ENCODE measurements around the gene PHETA1. TPM values are rescaled to one million over a fixed set of nuclear protein-coding genes. Genes with fewer than 3 reads are reported as not detected.
"Not testable (repeated sequence)": the region's sequence is repeated elsewhere in the genome, so short reads cannot be mapped to it uniquely, and the experiment has no call there.

Gene PHETA1
- polyA plus RNA-seq, 1 experiment = 5.3 TPM

DNA sequence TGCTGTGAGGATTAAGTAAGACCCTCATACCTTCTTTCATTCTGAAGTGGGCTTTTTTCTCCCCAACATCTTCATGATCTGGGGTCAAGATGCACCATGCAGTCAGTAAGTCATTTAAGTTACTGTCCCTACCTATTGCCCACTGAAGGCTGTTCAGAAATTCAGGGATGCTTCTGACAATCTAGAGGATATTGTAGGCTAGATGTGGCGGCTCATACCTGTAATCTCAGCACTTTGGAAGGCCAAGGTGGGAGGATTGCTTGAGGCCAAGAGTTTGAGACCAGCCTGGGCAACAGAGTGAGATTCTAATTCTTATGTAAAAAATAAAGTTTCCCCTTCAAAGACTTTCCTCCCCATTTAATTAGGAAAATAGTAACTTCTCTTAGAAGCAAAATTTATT, 28.7 kb downstream of the PHETA1 start:
- CTCF ChIA-PET = interaction anchor here (1.5 kb wide), 1 partner anchor 10 kb away, joined by 9 read pairs; no protein-coding TSS in a partner anchor
- H3K27me3 ChIP-seq (ENCODE audit: control insufficient read depth, insufficient read depth, low read length) = peaks cover 7% of the 10 kb centered on the region; the same call in 1 of the 2 replicates
- no peak for DNase-seq (ENCODE audit: low read depth)
- no peaks in the 10 kb centered on the region for H3K36me3 ChIP-seq (ENCODE audit: control insufficient read depth, insufficient read depth, low read length)
- TF ChIP-seq, protein P1, sequence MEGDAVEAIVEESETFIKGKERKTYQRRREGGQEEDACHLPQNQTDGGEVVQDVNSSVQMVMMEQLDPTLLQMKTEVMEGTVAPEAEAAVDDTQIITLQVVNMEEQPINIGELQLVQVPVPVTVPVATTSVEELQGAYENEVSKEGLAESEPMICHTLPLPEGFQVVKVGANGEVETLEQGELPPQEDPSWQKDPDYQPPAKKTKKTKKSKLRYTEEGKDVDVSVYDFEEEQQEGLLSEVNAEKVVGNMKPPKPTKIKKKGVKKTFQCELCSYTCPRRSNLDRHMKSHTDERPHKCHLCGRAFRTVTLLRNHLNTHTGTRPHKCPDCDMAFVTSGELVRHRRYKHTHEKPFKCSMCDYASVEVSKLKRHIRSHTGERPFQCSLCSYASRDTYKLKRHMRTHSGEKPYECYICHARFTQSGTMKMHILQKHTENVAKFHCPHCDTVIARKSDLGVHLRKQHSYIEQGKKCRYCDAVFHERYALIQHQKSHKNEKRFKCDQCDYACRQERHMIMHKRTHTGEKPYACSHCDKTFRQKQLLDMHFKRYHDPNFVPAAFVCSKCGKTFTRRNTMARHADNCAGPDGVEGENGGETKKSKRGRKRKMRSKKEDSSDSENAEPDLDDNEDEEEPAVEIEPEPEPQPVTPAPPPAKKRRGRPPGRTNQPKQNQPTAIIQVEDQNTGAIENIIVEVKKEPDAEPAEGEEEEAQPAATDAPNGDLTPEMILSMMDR (IDR thresholded peaks at IDR 0.05; ENCODE audit: insufficient read depth, low read depth, low read length) = no peak
- H3K4me3 ChIP-seq (ENCODE audit: low read depth, low read length) = no peak overlapping the region
- POLR2A ChIA-PET = no interaction called here

DNA sequence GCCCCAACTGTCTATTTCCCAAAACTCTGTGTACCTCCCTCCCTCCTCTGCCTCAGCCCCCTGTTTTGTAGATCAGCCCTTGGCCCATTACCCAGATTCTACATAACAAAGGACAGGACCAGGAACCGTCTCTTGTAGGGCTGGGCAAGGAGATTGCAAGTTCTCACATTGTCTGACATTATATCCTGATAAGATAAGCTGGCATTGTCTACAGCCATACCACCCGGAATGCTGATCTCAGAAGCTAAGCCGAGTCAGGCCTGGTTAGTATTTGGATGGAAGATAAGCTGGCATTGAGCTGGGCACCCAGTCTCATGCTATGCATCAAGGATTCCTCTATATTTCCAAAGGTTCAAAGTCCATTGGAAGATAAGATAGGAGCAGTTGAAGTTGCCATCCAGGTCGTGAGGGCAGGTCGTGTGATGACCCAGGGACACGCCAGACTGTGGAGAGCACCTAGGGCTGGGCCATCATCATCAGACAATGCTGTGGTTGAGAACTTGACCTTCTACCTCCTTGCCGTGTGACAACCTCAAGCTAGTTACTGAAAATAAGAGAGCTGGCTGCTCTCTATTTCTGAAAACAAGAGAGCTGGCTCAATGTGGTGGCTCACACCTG, 29.5 kb downstream of the PHETA1 start:
- no peak for DNase-seq (ENCODE audit: low read depth)
- ChIA-PET POLR2A (no interaction called here), CTCF (interaction anchor here (1.5 kb wide), 1 partner anchor 9 kb away, joined by 9 read pairs; no protein-coding TSS in a partner anchor)
- TF ChIP-seq, protein P1 (IDR thresholded peaks at IDR 0.05; ENCODE audit: insufficient read depth, low read depth, low read length) = no peak
- H3K4me3 ChIP-seq (ENCODE audit: low read depth, low read length) = no peak overlapping the region
- no peaks in the 10 kb centered on the region for H3K36me3 ChIP-seq (ENCODE audit: control insufficient read depth, insufficient read depth, low read length)
- peaks cover 7% of the 10 kb centered on the region; the same call in 1 of the 2 replicates for H3K27me3 ChIP-seq (ENCODE audit: control insufficient read depth, insufficient read depth, low read length)

DNA sequence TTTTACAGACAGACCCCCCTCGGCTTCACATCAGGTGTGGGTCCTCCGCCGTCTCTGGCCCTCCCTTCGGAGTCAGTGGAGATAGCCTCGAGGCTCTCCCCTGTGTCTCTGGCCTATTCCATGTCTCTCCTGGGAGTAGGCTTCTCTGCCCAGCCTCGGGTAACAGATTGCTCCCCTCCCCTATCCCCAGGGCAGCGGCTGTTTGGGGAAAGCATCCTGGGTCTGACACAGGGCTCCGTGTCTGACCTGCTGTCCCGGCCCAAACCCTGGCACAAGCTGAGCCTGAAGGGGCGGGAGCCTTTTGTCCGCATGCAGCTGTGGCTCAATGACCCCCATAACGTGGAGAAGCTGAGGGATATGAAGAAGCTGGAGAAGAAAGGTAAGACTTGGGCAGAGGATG, 30.8 kb downstream of the PHETA1 start:
- no peak overlapping the region for H3K4me3 ChIP-seq (ENCODE audit: low read depth, low read length)
- no peaks in the 10 kb centered on the region for H3K36me3 ChIP-seq (ENCODE audit: control insufficient read depth, insufficient read depth, low read length)
- ChIA-PET CTCF (no interaction called here), POLR2A (no interaction called here)
- DNase-seq (ENCODE audit: low read depth) = no peak
- H3K27me3 ChIP-seq (ENCODE audit: control insufficient read depth, insufficient read depth, low read length) = peaks cover 5% of the 10 kb centered on the region; the same call in 1 of the 2 replicates
- TF ChIP-seq, protein P1 (IDR thresholded peaks at IDR 0.05; ENCODE audit: insufficient read depth, low read depth, low read length) = no peak

DNA sequence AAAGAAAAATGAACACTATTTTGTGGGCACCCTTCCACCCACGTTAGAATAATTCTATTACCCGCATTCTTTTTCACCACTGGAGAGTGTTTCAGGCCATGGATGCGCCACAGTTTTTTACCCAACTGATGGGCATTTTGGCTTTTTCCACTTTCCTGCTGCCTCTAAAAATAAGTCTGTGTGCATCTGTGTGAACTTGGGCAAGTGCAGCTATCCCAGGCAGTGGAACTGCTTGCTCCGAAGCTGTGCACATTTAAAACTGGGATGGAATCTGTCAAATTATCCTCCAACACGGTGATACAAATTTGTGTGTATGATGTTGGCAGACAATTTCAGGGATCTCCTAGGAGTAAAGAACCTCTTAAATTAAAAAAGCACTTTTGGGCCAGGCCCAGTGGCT, 31.5 kb downstream of the PHETA1 start:
- no peak for DNase-seq (ENCODE audit: low read depth)
- ChIA-PET POLR2A (no interaction called here), CTCF (no interaction called here)
- Histone ChIP-seq H3K36me3 (ENCODE audit: control insufficient read depth, insufficient read depth, low read length) (no peaks in the 10 kb centered on the region), H3K27me3 (ENCODE audit: control insufficient read depth, insufficient read depth, low read length) (peaks cover 4% of the 10 kb centered on the region; the same call in 1 of the 2 replicates), H3K4me3 (ENCODE audit: low read depth, low read length) (no peak overlapping the region)
- TF ChIP-seq, protein P1 (IDR thresholded peaks at IDR 0.05; ENCODE audit: insufficient read depth, low read depth, low read length) = no peak

DNA sequence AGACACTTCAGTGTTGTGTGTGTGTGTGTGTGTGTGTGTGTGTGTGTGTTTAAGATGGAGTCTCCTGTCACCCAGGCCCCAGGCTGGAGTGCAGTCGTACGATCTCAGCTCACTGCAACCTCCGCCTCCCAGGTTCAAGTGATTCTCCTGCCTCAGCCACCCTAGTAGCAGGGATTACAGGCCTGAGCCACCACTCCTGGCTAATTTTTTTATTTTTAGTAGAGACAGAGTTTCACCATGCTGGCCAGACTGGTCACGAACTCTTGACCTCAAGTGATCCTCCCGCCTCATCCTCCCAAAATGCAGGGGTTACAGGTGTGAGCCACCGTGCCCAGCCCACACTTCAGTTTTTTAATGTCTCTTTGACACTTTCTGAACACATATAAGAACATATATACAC, 32.5 kb downstream of the PHETA1 start:
- DNase-seq (ENCODE audit: low read depth); H3K4me3 ChIP-seq (ENCODE audit: low read depth, low read length); CTCF ChIA-PET; H3K27me3 ChIP-seq (ENCODE audit: control insufficient read depth, insufficient read depth, low read length); POLR2A ChIA-PET; H3K36me3 ChIP-seq (ENCODE audit: control insufficient read depth, insufficient read depth, low read length): not testable (repeated sequence)

DNA sequence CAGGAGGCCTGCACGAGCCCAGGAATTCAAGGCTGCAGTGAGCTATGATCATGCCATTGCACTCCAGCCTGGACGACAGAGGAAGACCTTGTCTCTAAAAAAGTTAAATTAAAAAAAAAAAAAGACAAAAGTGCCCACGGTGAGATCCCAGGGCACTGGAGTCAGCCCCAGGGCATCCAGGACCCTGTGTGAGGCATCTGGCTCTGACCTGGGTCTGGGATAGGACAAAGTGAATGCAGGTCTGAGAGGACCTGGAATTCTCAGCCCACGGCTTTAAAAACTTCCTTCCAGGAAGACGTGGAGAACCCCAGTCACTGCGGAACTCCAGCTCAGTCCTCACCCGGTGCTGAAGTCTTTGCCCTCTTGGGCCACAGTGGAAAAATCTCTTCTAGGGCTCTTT, 33.1 kb downstream of the PHETA1 start:
- Histone ChIP-seq H3K36me3 (ENCODE audit: control insufficient read depth, insufficient read depth, low read length) (no peaks in the 10 kb centered on the region), H3K4me3 (ENCODE audit: low read depth, low read length) (no peak overlapping the region), H3K27me3 (ENCODE audit: control insufficient read depth, insufficient read depth, low read length) (peaks cover 4% of the 10 kb centered on the region; the same call in 1 of the 2 replicates)
- CTCF ChIA-PET = no interaction called here
- no peak for DNase-seq (ENCODE audit: low read depth)
- TF ChIP-seq, protein P1 (IDR thresholded peaks at IDR 0.05; ENCODE audit: insufficient read depth, low read depth, low read length) = no peak
- POLR2A ChIA-PET = interaction anchor here (0.6 kb wide), 1 partner anchor 359 kb away, joined by 3 read pairs; no protein-coding TSS in a partner anchor

DNA sequence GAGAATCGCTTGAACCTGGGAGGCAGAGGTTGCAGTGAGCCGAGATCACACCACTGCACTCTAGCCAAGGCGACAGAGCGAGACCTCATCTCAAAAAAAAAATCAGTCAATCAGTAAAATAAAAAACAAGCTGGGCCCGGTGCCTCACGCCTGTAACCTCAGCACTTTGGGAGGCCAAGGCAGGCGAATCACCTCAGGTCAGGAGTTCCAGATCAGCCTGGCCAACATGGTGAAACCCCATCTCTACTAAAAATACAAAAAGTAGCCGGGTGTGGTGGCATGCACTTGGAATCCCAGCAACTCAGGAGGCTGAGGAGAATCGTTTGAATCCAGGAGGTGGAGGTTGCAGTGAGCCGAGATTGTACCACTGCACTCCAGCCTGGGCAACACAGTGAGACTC, 33.6 kb downstream of the PHETA1 start:
- not testable (repeated sequence) for H3K36me3 ChIP-seq (ENCODE audit: control insufficient read depth, insufficient read depth, low read length); H3K4me3 ChIP-seq (ENCODE audit: low read depth, low read length); DNase-seq (ENCODE audit: low read depth); H3K27me3 ChIP-seq (ENCODE audit: control insufficient read depth, insufficient read depth, low read length)
- CTCF ChIA-PET = interaction anchor here (1.5 kb wide), 1 partner anchor 62 kb away, joined by 5 read pairs; no protein-coding TSS in a partner anchor
- POLR2A ChIA-PET = interaction anchor here (0.6 kb wide), 1 partner anchor 360 kb away, joined by 3 read pairs; no protein-coding TSS in a partner anchor
